Measurements from ENCODE around the gene SLC16A12.

The SLC16A12 gene

DNA sequence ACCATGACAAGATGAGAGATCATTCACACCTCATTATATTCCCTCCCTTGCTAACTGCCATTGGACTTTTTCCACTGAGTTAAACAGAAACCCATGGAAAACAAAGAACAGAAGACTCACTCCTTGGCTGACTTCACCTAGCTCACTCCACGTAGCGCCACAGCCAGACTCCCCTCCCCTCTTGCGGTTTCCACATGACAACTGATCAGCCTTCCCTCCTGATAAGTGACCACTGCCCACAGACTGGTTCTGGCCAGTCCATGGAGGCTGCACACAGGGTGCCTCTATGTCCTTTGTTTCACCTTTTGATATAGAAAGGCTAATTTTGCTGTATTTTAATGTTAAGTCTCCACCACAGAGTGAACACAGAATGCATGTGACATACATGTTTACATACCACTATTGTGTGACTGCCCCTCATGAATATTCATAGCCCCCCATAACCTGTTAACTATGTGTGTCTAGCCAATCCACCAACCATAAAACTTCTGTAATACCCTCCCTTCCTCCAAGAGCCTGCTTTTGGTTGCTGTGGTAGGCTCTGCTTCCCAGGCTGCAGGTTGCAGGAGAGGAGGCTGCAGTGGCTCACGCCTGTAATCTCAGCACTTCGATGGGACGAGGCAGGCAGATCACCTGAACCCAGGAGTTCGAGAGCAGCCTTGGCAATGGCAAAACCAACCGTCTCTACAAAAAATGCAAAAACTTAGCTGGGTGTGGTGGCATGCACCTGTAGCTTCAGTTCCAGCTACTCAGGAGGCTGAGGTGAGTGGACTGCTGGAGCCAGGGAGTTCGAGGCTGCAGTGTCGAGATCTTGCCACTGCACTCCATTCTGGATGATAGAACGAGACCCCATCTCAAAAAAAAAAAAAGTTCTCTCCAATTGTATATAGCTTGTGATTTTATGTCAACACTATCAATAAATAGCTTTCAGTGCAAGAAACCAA is 131.0 kb downstream of the SLC16A12 start:
- TF ChIP-seq, protein P1, sequence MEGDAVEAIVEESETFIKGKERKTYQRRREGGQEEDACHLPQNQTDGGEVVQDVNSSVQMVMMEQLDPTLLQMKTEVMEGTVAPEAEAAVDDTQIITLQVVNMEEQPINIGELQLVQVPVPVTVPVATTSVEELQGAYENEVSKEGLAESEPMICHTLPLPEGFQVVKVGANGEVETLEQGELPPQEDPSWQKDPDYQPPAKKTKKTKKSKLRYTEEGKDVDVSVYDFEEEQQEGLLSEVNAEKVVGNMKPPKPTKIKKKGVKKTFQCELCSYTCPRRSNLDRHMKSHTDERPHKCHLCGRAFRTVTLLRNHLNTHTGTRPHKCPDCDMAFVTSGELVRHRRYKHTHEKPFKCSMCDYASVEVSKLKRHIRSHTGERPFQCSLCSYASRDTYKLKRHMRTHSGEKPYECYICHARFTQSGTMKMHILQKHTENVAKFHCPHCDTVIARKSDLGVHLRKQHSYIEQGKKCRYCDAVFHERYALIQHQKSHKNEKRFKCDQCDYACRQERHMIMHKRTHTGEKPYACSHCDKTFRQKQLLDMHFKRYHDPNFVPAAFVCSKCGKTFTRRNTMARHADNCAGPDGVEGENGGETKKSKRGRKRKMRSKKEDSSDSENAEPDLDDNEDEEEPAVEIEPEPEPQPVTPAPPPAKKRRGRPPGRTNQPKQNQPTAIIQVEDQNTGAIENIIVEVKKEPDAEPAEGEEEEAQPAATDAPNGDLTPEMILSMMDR (conservative IDR thresholded peaks at IDR 0.05; ENCODE audit: low read depth, low read length), result no peak
- no peak for DNase-seq (ENCODE audit: low read depth)
- no peak overlapping the region for H3K4me3 ChIP-seq (ENCODE audit: low read depth, low read length)

DNA sequence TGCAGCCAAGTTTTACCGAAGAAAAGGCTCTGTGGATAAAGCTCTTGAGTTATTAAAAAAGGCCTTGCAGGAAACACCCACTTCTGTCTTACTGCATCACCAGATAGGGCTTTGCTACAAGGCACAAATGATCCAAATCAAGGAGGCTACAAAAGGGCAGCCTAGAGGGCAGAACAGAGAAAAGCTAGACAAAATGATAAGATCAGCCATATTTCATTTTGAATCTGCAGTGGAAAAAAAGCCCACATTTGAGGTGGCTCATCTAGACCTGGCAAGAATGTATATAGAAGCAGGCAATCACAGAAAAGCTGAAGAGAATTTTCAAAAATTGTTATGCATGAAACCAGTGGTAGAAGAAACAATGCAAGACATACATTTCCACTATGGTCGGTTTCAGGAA is 132.4 kb downstream of the SLC16A12 start:
- no peak for DNase-seq (ENCODE audit: low read depth)

GRCh38 chr10:89399956-89400355 is 135.4 kb downstream of the SLC16A12 start:
- DNase-seq (ENCODE audit: low read depth), result no peak
- no peak overlapping the region for H3K4me3 ChIP-seq (ENCODE audit: low read depth, low read length)
- TF ChIP-seq, protein P1 (conservative IDR thresholded peaks at IDR 0.05; ENCODE audit: low read depth, low read length), result no peak

More for the DNA sequence above, 132.4 kb downstream of the SLC16A12 start:
- TF ChIP-seq, protein P1 (conservative IDR thresholded peaks at IDR 0.05; ENCODE audit: low read depth, low read length), result no peak
- no peak overlapping the region for H3K4me3 ChIP-seq (ENCODE audit: low read depth, low read length)

DNA sequence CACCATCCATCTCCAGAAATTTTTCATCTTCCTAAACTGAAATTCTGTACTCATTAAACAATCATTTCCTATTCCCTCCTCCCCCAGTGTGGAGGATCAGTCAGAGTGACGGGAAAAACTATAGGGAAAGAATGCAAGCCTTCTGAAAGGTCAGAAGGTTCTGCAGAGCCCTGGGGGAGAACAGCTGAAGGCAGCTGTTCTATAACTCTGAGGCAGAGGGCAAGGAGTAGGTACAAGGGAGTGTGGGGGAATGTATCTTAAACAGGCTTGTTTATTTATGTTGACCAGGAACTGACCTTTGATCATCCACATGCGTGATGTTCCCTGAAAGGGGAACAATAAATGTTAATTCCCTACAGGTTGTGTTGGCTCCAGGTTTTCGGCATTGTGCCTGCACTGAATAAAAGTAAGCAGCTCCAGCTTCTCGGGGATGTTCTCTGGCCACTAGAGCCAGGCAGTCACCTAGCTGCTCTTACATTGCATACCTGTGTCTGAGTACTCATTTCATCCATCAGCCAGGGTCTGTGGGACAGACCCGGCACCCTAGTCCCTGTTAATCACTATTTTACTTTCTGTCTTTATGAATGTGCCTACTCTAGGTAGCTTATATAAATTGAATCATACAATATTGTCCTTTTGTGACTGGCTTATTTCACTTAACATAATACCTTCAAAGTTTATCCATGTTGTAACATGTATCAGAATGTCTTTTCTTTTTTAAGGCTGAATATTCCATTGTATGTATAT is 137.2 kb downstream of the SLC16A12 start:
- no peak overlapping the region for H3K4me3 ChIP-seq (ENCODE audit: low read depth, low read length)
- TF ChIP-seq, protein P1 (conservative IDR thresholded peaks at IDR 0.05; ENCODE audit: low read depth, low read length), result no peak
- DNase-seq (ENCODE audit: low read depth), result peak; percentile 61

DNA sequence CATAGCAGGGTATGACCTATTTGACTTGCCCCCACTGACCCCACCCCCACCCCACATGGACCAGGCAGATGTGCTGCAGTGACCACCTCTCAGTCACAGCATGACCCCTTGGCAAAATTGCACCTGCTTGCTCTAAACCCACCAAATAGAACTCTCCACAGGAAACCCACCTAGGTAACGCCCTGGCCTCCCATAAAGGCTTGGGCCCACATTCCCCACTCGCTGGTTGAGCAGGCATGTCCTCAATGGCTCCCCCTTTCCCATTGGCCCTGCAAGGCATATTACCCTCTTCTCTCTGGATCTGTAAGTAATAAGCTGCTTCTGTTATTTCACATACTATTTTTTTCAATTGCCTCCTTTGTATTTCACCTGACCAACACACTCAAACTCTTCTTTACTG is 140.3 kb downstream of the SLC16A12 start:
- H3K4me3 ChIP-seq (ENCODE audit: low read depth, low read length), result no peak overlapping the region
- TF ChIP-seq, protein P1 (conservative IDR thresholded peaks at IDR 0.05; ENCODE audit: low read depth, low read length), result no peak
- DNase-seq (ENCODE audit: low read depth), result no peak

DNA sequence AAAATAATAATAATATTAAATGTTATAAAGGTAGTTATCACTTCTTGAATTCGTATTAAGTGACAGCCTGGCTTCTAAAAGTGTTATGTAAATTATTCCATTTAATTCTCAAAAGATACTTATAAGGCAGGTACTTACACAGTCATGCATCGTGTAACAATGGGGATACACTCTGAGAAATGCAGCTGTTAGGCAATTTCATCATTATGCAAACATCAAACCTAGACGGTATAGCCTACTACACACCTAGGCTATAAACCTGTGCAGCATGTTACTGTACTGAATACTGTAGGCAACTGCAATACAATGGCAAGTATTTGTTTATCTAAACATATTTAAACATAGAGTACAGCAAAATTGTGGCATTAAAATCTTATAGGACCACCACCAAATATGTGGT is 141.5 kb downstream of the SLC16A12 start:
- TF ChIP-seq, protein P1 (conservative IDR thresholded peaks at IDR 0.05; ENCODE audit: low read depth, low read length), result no peak
- peak overlapping the region; percentile 64 for H3K4me3 ChIP-seq (ENCODE audit: low read depth, low read length)

More for the DNA sequence above, 141.5 kb downstream of the SLC16A12 start:
- no peak for DNase-seq (ENCODE audit: low read depth)

All from choroid plexus epithelial cell (primary cell).